CD4-positive, alpha-beta T cell treated with Interleukin-4 for 4 hours (primary cell): ENCODE data around the gene LPAR3.

Experiments
- DNase-seq: peaks from one replicate; pipeline ENCODE4 v3.0.0-alpha.2; 2020

Gene LPAR3

DNA sequence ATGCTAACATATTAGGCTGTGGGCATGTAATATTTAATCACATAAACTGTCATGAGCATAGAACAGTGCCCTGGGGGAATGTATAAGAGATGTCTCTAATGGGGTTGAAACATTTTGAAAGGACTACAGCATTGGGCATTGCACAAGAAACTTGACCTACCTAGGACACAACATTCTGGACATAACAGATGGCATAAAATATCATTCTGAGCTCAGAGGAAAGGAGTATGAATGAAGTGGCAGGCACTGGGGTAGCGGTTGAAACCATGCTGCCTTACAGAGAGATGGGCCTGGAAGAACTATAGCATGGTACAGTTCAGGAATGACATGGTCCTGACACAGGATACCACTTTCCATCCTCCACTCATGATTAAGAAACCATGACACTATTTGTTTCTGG, 69.0 kb downstream of the LPAR3 start:
- no peak for DNase-seq

DNA sequence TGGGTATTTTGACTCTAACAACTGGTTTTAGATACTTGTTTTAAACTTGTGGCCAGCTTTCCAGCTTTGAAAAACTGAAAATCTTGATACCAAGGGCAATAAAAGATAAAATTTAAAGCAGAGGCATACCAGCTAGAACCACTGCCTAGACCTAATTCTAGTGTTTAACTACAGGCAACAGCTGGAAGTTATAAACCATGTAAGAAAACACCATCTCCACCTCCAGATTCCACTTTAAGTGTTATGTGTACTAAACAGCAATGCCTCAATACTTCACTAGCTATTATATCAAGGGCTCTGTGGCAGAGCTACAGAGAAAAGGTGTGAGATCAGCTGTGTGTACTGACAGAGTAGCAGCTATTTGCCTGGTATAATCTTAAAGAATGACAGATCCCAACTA, 69.5 kb downstream of the LPAR3 start:
- DNase-seq = no peak

DNA sequence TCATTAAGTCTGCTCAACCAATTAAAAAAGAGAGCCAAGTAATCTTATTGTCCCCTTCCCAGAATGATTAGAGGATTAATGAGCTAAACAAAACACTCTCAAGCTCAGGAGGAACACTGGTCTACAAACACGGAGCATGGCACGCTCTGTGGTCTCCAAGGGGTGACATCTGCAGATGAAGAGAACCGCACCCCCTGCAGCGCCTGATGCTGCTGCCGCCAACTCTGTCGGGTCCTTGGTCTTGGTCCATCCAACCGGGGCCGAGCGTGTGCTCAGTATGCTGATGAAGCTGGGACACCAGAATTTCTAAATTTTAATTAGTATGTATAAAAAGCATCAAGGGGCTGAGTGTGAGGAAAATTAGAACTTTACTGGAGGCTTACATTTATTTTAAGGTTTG, 82.7 kb downstream of the LPAR3 start:
- DNase-seq = no peak

DNA sequence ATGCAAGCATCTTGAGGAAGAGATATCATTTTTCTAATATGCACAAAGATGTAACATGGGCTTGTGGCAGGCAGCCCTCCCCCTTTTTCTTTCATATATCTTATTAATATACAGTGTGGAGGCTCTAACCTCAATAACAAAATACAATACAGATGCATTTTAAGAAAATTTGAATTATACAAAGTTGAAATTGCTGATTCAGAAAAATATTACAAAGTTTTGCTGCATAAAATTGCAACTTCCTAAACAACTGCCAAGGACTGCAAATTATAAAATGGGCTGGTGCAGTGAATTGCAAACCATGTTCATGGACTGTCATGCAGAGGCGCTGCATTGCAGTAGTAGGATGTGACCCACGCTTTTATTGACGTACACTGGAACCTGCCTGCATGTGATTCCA, 84.0 kb downstream of the LPAR3 start:
- no peak for DNase-seq

DNA sequence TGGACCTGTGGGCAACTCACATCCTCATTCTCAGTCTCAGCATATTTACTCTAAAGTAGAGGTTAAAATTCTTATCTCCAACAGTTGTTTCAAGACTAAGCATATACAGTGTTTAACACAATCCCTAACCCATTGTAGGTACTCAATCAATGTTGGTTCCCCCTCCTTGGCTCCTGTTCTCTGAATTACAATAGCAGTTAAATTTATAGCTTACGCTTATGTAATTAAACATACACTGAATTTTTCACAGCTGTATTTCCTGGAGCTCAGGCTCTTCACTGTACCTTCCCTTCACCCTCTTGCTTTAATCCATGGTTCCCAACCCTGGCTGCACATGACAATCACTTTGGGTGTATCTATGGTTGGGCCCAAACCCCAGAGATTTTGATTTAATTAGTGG, 89.4 kb downstream of the LPAR3 start:
- DNase-seq = no peak

DNA sequence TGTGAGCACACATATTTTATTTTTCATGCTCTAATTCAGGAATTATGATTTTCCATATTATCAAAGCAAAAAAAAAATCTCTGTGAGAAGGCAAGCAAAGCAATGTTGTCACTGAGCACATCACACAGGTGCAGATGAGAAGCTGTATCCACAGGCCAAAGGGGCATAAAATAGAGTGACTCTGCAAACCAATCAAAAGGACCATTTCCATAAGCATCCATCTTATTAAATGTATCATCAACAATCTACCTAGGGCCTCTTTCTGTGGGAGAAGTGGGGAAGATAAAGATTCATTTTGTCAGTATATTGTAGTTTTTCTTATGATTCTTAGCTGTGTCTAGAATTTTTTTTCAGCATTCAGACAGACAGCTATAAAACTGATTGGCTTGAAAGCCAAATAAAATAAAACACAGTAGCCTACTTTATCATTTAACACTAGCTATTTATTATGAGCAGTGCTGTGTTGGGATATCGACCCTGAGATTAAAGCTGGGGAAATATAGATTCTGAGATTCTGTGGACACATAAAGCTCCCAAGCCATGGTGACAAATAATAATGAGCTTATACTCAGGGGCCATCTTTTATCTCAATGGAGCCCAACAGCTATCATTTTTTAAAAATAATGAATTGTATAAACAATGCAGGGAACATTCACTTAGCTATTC, 90.3 kb downstream of the LPAR3 start:
- no peak for DNase-seq

DNA sequence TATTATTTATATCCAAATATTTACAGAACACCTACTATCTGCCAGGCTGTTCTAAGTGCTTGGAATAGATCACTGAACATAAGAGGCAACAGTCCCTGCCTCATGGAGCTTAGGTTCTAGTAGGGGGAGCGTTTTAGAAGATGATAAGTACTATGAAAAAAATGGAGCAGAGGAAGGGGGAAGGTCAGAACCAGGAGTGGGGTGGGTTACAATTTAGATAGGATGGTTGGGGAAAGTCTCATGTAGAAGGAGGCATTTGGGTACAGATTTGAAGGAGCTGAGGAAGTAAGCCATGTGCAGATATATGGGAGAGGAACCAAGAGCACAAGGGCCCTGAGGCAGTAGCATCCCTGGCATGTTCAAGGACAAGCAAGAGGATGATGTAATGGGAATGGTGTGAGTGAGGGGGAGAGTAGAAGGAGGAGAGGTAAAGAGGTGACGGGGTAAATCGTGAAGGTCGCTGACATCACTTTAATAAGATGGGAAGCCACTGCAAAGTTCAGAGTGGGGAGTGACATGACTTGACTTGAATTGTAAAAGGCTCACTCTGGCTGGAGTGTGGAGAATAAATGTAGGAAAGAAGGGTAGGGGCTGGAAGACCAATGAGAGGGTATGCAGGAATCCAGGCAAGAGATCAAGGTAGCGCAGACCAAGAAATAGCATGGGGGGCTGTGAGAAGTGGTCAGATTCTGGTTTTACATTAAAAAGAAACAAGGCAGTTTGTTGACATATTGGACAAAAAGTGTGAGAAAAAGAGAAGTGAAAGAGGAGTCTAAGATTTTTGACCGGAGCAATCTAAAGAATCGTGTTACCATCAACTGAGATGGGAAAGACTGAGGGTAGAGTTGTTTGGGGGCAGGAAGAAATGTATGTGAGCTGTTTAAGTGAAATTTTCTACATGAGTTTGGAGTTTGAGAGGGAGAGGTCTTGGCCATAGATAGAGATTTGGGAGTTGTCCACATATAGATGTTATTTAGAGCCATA, 92.6 kb downstream of the LPAR3 start:
- DNase-seq = no peak

DNA sequence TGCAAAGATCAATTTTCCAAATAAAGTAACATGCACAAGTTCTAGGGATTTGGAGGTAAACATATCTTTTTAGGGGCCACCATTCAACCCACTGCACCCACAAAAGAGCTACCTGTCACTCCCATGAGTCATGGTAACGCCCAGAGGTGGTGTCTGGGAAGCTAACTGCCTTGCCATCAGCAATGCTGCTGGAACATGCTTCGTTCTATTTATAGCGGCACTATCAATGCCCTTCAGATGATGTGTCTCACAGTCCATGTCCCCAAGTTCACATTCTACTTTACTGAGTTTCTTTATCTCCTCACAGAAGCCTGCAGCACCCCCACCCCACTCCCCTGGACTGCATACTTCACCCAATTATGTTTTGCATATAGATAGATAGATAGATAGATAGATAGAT, 95.4 kb downstream of the LPAR3 start:
- DNase-seq = no peak

DNA sequence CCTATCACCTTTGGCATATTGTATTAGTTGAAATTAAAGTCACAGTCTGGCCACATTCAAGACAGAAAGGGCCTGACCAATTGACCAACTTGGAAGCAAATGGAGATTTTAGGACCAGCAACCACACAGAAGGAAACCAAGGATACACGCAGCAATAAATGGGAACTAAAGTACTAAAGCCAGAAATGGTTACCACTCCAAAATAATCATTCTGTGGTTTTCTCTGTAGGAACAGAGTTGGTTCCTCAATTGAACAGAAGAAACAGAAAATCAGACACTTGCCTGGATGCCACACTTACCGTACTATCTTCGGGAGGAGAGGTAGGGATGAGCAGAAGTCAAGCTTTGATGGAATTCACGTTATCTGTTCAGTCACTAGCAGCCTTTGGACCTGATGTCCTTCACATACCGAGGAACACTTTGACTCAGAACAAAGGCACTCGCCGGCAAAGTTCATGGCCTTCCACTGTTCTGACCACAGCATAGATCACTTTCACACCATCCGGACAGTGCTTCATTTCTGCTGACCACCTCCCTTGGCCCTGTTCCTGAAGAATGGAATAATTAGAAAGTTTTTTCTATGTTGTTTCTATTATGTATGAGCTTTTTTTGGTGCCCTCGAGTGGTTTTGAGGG, 96.9 kb downstream of the LPAR3 start:
- DNase-seq = no peak

DNA sequence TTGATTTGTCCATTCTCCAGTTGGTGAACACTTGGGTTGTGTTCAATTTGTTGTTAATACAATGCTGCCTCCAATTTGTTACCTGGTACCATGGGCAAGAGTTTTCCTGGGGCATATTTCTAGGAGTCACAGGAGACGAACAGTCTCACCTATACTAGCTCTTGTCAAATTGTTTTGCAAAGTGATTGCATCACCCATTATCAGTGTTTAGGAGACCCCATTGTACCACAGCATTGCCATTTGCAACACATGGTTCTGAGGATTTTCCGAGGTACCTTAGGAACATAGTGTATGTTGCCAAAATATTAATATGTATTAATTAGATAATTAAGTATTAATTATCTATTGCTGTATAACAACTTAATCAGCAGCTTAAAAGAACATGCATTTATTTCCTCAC, 97.8 kb downstream of the LPAR3 start:
- no peak for DNase-seq

DNA sequence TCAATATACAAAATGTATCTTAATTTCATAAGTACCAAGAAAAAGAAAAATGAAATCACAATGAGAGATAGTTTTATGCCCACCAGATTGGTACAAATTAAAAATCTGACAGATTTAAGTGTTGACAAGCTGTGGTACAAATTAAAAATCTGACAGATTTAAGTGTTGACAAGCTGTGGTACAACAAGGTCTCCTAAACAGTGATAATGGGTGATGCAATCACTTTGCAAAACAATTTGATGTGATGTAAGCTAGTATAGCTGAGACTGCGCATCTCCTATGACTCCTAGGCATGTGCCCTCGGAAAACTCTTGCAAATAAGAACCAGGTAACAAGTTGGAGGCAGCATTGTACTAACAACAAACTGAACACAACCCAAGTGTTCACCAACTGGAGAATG, 100.6 kb downstream of the LPAR3 start:
- DNase-seq = no peak

DNA sequence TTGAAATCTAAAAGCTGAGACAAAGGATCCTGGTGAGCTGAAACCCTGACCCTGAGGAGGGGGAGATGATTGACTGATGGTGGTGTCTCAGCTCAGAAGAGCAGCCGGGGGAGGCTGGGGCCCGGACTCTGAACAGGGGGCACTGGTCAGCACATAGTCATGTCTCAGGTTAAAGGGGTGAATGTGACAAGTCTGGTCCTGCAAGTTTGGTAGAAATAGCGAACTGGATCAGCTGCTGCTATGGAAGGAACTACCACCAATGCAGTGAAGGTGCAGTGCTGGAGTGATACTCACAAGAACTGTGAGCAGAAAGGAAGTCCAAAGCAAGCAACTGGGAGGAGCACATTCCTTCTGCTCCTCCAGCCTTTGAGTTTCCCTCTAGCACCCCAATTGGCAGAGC, 104.0 kb downstream of the LPAR3 start:
- DNase-seq = no peak

DNA sequence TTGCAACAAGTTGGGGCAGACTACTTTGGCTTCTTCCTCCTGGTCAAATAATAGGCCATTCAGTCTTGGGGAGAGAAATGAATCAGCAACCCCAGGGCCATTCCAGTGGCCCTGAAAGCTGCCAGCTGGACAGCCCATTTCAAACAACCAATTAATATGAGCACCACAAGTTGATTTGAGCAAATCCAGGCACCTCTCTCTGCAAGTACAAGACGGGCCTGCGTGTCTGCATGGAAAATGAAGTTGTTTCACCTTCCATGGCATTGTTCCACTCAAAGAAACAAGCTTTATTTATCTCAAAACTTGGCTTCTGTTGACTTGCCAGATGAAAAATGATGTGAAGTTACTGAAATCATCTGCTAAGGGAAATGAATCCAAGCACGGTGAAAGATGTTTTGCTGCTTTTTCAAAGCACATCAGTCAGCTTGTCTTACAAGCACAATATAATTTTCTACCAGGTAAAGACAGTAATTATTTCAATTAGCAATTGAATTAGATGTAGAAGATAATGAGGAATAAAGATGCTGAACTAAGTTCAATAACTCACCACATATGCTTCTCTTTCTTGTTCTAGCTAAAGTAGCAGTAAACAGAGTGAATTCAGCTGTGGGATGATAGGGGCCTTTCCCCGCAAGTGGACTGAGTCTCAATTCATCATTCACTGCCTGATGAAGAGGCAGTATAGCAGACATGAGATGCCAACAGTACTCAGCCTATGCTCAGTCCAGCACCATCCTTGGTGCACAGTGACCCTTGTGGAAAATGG, 107.6 kb downstream of the LPAR3 start:
- no peak for DNase-seq

DNA sequence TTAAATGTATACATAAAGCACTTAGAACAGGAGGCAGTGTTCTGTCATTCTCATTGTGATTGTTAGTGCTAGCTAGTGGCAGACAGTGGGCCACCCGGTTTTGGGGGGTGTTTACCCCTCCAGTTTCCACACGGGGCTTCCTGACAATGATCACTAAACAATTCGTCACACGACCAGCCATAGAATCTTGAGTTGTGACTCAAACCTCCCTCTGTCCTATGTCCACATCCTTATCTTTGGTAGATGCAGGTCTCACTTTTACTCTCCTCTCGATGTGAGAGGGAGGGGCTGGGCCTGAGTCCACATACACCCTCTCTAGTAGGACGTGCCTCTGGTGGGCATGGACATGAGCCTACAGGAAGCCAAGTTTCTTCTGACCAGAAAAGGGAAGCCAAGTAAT, 110.1 kb downstream of the LPAR3 start:
- DNase-seq = no peak

DNA sequence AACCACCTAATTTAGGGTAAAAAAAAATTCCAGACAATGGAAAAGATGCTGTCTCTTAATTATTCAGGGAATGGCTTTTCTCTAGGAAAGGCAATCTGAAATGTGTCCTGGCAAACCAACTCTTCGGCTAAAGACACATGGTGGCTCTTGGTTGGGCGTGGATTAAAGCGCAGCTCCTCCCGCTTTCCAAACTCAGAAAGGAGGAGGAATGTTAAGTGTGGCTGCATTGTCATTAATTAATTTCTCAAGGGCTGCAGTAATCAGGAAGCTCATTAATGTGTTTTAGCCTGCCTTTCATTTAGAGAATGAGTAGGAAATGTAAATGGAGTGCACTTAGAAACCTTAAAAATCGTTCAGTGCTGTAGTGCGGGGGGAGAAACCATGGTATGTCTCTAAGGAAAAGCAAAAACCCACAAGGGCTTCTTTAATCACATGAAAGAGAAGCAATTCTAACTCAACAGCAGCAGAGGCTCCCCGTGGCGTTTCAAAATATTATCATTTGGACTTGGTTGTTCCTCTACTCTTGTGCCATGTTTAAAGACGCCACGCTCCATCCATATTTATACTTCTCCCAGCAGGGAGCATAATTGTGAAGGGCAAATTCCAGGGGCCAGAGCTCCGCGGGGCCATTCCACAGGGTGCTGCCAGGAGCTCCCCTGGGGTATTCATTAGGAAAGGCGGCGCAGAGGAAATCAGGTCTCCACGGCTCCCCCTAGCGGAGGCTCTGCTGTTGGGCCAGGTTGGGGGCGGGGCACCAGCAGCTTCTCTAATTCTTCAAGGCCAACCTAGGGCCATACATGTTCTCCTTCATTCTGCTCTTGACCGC, 110.8 kb downstream of the LPAR3 start:
- DNase-seq = peak; percentile 74

DNA sequence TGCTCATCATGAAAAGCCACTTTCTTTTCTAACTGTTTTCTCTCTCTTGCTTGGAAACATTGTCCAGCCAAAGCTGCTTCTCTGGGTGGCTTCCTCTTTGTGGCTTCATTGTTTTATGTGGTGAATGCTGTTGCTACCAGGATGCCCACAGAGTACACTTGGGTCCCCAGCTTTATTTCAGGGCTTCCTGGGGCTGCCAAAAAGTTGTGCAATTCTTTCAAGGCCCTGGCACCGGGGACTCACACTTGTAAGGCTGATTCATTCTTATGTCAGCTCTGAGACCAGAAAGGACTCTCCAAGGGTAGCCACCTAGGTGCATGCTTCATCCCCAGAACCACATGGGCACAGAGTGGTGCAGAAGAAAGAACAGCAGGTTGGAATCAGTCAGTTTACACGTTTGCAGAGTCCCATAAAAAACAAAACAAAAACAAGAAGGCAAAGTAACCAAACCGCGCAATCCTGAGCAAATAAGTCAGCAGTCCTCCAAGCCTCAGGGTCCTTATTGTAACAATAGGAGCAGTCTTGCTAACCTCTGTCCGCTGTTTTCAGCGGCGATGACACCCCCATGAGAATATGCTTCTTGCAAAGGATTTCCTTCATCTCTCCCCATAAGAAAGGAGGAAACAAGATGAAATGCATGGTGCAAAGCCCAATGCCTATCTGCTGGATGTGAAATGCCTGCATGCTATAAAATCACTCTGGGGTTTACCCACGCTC, 112.8 kb downstream of the LPAR3 start:
- peak; percentile 6 for DNase-seq

DNA sequence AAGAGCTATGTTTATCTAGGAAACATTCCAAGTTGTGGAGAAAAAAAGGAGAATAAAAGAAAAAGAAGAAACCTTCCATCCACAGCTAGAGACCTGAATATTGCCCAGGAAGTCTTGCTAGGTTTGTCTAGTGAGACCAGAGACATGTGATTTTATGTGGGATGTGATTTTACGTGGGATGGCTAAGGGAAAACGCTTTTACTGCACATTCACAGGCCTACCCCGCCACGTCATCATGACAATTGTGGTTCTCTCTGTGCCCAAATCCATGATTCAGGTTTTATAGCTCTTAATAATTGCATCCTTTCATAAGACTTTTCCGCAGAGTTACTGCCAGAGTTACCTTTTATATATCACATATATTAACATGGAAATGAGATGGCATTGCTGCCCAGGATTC, 116.4 kb downstream of the LPAR3 start:
- DNase-seq = no peak

DNA sequence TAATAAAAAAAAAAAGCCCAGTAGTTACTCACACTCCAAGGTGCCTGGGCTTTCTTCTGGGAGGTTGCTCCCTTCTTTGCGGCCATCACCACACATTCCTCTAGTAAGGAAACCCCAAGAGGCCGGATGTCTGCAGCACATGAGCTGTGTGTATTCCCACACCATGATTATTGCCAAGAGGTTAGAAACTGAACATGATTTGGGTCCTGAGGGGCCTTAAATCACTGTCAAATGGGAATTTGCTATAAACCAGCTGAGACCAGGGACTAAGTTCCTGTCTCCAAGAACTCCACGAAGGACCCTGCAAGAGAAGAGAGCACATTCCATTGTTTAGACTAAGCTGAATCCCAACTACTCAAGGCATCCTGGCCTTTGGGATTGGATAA, 117.5 kb downstream of the LPAR3 start:
- DNase-seq = no peak

DNA sequence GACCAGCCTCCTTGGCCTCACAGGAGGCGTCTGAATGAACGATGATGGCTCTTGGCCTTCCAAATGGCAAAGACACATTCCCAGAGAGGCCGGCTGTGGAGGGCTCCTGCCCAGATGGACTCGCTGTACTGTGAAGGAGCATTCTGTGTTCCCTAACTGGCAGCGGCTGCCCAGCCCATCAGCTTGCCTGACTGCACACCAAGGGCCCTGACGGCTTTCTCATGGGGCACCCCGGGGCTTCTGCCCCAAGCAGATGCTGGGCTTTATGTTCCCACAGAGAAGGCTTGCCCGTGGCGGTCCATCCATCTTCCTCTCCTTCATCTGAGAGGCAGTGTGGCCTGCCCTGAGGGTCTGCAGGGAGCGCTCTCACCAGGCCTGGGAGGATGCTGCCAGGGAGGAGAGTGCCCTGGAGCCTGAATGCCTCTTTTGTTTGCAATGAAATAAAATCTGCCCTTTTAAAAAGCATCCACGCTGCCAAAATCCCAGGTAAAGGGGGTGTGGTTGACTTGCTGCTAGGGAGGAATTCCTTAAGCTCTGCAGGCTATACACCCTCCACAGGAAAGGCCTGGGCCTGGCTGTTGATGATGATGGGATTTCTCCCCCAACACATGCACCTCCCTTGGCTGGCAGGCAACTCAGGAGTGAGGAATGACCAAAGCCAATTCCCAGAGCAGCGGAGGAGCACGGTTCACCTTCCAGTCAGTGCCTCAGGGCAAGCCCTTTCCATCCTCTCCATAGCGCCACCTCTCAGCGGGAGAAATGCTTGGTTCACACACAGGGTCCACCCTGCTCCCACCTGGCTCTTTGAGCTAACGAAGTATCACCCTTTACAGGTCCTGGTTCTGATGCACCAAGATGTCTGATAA, 118.1 kb downstream of the LPAR3 start:
- DNase-seq = no peak

DNA sequence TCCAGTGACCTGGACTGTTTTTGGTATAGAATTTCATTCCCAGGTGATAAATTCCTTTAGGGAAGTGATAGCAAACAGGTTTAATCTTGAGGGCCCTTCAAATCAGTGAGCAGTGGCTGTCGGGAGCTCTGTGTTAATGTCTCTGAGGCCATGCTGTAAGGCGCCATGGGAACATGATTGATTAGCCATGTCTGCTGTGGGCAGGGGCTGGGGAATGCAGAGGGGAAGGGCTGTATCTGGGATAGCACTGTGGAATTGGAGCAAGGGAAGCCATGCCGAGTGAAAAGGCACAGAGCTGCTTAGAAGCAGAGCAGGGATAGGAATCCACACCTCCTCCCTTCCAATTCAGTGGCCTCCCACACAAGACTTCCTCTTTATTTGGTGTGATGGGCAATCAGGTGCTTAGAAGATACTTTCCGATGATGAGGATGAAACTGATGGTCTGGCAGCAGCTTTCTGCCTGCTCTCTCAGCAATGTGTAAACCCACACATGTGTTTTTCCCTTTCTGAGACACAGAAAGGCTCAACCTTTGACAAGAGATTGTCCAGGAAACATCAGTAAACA, 119.0 kb downstream of the LPAR3 start:
- DNase-seq = no peak
